ENCODE measurements around the gene UHMK1.
"Not testable (repeated sequence)": the region's sequence is repeated elsewhere in the genome, so short reads cannot be mapped to it uniquely, and the experiment has no call there.

The UHMK1 gene

DNA sequence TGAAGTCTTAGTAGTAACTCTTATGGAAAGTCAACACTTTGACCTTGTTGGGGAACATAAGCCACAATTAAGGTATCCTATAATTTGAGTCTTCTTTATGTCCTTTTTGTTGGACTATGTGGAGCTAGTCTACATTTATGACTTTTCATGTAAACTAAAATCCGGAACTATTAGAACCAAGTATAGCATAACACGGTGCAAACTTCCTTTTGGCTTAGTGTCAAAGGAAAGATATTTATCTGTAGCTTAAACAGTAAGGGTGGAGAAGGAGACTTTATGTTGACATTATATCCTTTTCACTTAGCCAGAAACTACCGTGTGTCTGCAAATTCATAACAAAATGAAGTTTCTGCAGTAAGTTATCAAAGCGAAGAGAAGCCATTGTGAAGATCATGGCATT is 71.2 kb downstream of the UHMK1 start:
- DNase-seq: peak; percentile 17

DNA sequence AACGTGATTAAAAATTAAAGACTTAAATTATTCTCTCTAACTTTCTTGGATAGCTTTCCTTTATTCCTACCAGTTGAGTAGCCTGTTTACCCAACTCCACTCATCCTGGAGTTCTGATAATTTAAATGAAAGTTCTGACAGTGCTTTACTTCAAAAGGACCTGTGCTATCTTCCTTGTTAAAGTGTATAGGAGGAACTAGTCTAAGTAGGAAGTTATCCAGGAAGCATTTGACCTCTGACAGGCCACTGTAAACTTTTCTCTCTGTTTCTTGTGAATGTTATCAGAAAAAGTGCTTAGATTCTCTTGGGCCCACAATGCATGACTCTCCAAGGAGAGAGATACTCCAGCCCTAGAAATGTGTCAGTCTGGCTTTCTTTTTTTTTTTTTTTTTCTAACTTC is 73.1 kb downstream of the UHMK1 start:
- no peak for DNase-seq

DNA sequence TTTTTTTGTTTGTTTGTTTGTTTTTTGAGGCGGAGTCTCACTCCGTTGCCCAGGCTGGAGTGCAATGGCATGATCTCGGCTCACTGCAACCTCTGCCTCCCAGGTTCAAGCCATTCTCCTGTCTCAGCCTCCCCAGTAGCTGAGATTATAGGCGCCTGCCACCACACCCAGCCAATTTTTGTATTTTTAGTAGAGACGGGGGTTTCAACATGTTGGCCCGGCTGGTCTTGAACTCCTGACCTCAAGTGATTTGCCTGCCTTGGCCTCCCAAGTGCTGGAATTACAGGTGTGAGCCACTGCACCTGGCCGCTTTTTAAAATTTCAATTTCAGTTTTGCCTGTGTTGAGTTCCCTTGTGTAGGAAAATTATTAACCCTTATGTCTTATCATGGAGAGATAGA is 73.5 kb downstream of the UHMK1 start:
- DNase-seq: not testable (repeated sequence)

DNA sequence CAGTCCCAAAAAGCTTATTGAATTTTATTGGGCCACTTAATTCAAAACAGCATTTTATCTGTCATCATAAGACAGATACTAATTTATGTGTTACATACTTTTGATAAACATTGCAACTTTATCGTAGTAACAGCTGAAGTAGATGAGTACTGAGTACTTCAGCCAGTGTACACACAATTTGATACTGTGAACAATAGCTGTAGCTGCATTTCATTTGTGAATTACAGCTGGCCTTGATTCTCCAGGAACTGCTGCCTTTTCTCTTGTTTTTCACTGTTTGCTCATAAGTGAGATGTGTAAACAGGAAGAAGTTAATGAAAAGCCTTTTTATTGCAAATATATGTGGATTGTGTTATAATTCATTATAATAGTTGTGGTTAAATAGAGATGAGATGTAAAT is 74.1 kb downstream of the UHMK1 start:
- DNase-seq: no peak

DNA sequence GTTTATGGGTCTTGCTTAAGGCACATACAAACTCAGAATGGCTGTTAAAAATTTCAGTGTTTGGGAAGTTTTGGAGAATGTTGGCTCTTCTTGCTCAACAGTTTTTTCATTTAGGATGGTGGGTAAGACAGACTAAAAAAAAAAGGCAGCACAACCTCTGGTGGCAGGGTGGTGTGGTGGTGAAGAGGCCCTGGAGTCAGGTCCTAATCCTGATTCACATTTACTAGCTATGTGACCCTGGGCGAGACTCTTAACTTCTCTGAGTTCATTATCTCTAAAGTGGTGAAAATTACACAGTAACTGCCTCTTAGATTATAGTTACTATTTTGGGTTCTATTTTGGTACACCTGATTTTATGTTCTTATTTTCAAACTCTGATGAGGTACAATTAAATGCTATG is 75.5 kb downstream of the UHMK1 start:
- DNase-seq: peak; percentile 48

DNA sequence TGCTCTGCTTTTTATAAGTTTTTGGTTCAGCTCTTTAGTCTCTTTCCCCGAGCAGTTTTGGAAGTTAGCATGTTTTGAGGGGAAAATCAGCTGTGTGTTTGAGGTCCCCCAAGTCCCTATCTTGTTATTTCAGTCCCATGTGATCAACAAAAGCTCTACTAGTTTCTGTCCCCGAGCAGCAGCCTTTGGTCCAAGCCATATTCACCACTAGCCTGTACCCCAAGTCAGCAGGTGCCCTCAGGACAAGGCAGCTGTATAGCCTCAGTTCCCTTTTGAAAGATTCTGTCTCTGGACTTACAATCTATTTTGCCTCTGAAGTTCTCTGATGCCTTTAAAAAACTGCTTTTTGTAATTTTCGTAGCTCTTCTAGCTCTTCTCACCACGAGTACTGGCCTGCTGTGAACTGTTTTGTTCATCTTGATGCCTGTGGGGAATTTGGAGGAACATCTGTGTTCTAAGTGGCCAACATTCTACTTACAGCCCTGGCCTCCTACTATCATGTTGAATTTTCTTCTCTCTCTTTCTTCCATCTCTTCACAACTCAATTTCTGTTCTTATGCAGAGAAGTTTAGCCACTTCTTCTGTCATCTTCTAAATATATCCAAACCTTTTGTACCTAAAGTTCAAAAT is 80.6 kb downstream of the UHMK1 start:
- DNase-seq: no peak

DNA sequence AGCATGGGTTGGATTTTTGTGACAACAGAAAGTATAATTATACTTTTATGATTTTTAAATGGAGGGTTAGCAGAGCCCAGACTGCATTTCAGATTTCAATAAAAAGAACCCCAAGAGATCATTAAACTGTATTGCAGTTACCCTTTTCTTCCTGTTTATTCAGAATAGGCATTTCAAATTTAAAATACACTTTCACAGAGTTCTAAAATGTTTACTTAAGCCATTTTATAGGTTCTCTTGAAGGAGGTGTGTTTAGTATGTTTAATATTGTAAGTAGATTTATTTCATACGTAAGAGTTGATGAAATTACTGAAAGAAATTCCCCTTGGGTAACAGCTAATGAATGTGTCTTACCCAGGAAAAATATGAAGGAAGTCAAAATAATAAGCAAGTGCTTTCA is 81.3 kb downstream of the UHMK1 start:
- DNase-seq: no peak
